Measurements from ENCODE around the gene MRPL47.
A peak's percentile ranks its signal among the peaks of the same experiment; 100 is the strongest.

MRPL47 gene

GRCh38 chr3:179589143-179589542, 15.3 kb downstream of the MRPL47 start:
- DNase-seq (ENCODE audit: low spot score), result peak; percentile 15
- no peak for TF ChIP-seq CTCF (IDR thresholded peaks at IDR 0.05; ENCODE audit: extremely low read depth, missing control alignments)

DNA sequence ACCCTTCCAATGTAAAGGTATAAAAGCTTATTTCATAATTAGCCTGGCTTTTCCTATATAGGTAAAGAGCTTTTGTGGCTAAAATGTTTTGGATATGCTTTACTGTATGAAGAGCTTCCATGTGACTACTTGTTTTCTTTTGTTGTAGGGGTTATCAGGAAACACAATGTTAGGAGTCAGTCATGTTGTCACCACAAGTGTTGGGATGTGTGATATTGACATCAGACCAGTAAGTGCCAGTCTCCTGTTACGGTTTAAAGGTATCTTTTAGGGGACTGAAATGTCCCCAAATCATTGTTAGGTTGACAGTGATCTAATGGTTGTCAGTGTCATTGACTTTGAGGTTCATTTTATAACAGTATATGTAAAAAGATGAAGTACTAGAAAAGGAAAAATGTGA, 23.4 kb downstream of the MRPL47 start:
- DNase-seq (ENCODE audit: low spot score), result no peak
- no peak for TF ChIP-seq CTCF (IDR thresholded peaks at IDR 0.05; ENCODE audit: extremely low read depth, missing control alignments)

GRCh38 chr3:179565496-179565895, 38.9 kb downstream of the MRPL47 start:
- peak; percentile 40 for DNase-seq (ENCODE audit: low spot score)
- TF ChIP-seq CTCF (IDR thresholded peaks at IDR 0.05; ENCODE audit: extremely low read depth, missing control alignments), result no peak

DNA sequence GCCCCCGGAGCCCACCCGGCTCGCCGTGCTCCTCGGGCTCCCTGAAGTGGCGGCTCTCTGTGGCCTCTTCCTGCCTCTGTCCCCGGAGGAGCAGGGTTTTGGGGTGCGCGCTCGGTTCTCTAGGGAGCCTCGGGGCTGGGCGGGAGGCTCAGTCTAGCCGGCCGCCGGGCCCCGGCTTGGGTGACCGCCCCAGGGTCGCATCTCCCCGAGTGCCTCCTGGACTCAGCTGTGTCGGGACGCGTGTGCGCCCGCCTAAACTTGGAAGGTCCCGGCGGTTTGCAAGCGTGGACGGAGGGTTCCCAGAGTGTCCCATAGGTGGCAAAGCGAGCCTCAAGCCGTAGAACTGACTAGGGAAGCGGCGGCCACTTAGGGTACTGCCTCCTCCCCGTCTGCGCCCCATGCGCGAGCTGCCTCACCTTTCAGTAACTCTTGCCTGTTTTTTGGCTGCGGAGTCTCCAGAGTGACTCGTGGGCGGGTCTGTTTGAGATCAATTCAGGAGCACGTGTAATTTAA, 41.1 kb downstream of the MRPL47 start:
- DNase-seq (ENCODE audit: low spot score), result peak; percentile 71

DNA sequence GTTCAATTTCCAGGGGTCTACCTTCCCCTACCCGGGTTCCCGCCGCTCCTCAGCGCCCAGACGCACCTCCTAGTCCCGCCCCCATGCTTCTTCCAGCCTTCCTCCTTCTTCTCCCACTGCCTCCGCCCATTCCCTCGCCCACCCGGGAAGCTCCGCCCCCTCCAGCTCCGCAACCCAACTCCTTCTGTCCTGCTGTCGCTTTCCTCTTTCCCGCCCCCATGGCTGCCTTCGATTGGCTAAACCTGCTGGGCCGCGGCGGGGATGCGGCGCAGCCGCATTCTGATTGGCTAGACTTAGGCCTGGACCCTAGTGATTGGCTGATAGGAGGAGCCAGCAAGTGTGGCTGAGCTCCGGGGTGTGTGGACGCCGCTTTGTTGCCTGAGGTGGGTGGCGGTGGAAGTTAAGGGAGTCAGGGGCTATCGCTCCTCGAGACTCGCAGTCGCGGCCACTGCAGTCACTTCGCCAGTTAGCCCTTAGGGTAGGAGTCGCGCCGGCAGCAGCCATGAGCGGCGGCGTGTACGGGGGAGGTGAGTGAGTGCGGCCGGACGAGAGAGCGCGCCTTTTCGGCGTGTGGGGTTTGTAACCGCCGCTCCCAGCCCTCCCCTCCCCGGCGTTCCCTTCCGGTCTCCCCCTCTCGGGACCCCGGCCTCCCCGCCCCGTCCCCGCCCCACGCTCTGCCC, 41.7 kb downstream of the MRPL47 start, which contains the start of gene ACTL6A:
Gene ACTL6A (plus strand): TSS at position 336 of the 680 bp plus-strand sequence. CDS start 167 bp downstream, at position 503.
- no peak for TF ChIP-seq CTCF (IDR thresholded peaks at IDR 0.05; ENCODE audit: extremely low read depth, missing control alignments)
- DNase-seq (ENCODE audit: low spot score), result peak; percentile 98

More for the DNA sequence above, 41.1 kb downstream of the MRPL47 start:
- TF ChIP-seq CTCF (IDR thresholded peaks at IDR 0.05; ENCODE audit: extremely low read depth, missing control alignments), result no peak

- no peak for DNase-seq (ENCODE audit: low spot score)
- no peak for TF ChIP-seq CTCF (IDR thresholded peaks at IDR 0.05; ENCODE audit: extremely low read depth, missing control alignments)
Measured at GRCh38 chr3:179560791-179561190, 43.6 kb downstream of the MRPL47 start.

DNA sequence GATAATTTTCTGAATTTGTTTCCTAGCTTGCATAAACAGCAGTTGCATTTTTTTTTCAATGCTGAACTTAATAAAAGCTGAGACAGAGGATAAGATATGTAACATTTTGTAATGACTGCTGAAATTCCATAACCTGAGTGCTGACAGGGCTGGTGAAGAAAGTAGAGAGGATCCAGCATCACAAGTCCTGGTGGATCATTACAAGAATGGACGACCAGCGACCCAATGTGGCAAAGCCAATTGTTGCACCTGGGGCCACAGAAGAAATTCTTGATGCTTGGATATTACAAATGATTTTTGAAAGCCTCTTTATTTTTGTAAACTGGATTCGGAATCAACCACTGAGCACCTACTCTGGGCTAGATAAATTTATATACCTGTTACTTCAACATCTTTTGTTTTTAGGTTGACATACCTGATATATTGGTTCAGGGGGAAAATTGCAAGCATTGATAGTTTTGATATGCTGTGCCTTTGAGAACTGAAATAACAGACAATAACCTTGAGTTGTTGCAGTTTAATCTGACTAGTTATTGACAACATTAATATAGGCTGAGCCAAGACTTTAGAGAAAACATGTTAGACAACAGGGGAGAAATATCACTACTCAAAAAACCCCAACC, 45.6 kb downstream of the MRPL47 start:
- peak; percentile 53 for DNase-seq (ENCODE audit: low spot score)
- TF ChIP-seq CTCF (IDR thresholded peaks at IDR 0.05; ENCODE audit: extremely low read depth, missing control alignments), result peak; percentile 72
